ENCODE measurements around the gene NTRK2.

NTRK2 gene

DNA sequence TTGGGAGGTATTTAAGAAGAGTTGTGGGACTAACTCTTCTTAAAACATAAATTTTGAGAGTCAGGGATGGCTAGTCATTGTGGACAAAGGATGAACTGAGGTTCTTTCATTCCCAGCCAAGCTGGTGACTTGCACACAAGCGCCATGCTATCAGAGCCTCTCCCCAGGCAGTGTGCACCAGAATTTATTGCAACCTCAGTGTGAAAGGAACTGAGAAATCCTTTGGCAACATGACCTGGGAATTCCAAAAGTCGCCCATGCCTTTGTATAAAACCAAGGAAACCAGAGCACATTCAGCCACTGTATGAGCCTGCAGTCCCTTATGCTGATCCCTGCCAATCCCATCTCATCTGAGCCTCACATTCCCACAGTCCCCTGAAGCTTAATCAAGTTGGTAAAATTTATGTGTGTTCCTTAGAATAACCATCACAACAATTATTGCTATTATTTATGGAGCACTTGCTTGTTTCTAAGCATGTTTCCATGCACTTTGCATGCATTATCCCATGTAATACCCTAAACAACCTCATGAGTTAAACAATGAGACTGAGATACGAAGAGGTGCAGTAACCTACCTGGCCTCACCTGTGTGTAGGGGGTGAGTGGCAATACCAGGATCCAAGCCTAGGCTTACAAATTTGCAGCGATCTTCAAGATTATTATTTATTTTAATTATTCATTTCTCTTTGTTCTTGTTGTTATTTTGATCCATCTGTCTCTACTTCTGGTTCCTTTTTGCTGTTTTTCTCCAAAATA is 116.4 kb downstream of the NTRK2 start:
- FAIRE-seq, result no peak

DNA sequence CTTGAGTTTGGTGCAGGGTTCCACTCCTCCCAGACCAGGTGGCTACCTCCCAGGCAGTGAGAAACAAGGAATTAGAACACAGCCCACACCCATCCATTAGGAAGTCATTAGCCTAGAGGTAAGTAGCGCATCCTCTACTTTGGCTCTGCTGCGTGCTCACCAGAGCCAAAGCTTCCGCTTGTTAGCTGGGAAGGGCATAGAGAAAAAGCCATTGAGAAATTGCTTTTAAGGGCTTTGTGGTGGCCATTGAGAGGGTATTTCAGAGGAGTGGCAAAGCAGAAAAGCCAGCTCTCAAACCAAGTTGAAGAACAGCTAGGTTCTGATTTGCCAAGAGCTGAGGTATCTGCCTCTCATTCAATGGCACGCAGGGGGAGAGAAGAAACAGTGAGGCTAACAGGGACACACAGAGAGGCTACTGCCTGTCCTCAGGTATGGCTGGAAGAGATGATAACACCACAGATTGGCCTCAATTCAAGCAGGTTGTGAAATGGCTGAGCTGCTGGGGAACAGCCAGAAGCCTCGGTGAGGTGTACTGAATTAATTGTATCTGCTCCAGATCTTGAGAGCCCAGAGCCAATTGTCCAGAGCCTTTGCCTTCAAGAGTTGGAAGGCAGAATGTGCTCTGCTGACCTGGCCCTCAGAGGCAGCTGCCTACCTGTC is 119.4 kb downstream of the NTRK2 start:
- no peak for FAIRE-seq

DNA sequence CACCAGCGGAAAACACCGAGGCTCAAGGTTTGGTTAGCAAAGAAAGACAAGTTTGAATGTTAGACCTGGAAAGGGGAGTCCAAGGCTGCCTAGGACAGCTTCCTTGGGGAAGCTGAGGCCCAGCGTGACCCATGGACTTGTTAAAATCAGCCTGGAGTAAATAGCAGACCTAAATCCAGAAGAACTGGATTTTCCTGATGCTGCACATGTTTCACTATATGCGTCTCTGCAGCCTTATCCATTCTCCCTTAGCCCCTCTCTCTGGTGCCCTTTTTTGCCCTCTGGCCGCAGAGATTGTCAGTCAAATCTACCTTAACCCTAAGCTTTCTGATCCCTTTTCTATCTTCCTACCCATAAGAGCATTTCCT is 119.9 kb downstream of the NTRK2 start:
- no peak for FAIRE-seq

DNA sequence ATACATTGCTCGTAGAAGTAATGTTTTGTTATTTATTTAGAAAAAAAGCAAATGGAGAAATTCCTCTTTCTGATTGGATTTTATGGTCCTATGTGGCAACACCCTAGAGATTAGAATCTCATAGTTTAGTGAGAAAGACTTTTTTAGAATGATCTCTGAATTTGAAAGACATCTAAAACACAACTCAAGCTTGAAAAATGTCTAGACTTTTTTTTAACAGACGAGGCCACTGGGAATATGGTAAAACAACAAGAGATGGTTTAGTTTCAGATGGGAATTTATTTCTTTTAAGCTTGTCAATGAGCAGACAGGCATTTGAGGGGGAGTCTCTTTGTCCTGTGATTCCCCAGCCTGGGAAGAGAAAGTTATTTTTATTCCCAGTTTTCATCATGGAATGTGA is 122.1 kb downstream of the NTRK2 start:
- FAIRE-seq, result no peak

DNA sequence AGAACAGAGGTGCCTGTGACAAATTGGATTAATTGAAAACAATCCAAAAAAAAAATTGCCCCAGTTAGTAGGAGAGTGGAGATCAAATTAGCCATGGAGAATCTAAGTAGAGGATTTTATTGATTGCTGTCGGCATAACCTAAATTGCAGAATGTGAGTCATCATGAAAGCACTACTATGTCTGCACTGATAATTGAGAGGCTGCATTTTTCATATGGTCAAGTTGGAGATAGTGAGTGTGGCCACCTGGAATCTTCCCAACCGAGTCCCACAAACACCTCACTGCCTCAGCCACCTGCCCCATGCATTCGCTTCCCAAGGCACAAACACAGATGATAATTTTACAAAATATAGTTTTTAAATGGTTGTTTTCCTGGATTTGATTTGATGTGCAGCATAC is 123.7 kb downstream of the NTRK2 start:
- FAIRE-seq, result no peak

DNA sequence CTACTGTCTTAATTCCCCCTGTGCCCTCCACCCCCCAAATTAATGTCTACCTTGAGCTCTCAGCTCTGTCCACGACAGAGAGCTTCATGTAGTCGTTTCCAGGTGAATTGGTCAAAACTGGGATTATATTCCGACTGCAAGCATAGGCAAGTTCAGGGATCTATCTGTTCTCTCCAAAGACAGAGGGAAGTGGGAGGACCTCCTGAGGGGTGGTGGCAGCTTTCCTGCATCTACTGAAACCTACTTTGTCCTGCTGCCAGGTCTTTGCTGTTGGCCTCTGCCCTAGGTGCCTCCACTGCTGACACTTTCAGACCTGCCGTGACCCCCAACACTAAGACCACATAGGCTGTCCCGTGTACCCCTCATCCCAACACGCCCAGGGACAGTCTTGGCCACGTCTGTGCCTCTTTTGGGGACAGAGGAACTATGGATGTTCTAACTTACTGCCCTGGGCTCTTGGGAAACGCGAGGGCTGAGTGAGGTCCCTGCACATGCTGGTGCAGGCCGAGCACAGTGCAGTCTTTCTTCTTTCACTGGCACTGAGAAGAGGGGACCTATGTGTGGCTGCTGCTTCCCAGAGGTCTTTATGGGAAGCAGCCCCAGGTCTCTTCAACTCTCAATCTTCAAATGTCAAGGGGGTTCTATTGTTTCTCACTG is 125.6 kb downstream of the NTRK2 start:
- FAIRE-seq, result no peak

DNA sequence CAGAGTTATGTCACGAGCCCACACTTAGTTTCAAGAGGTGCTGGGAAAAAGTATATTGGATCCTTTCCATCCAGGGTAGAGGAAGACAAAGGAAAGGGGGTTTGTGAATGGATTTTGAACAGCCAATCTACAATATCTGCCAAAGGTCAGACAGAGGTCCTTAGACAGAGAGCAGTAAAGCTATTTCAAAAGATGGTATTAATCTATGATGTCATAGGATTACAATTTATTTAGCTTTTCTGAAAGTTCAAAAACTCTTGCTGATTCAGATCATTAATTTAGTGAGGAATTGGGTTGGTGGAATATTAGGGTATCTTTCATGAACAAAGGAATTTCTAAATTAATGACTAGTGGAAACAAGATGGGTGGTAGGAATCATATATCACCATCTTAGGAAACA is 126.9 kb downstream of the NTRK2 start:
- FAIRE-seq, result no peak

DNA sequence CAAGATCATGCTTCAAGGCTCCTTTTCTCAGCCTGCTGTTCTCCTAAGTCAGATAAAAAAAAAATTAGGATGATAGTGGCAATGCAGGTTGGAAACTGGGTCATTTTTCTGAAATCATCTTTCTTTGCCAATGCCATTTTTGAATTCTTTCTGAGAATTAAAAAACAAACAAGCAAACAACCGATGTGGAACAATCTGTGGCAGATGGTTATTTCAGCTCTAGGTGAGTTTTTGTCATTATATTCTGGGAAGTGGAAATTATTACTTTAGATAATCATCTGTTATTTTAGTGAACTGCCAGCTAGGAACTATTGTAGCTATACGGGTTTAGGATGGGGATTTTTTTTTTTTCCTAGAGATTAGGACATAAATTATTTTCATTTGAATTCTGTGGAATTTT is 129.7 kb downstream of the NTRK2 start:
- FAIRE-seq, result no peak

DNA sequence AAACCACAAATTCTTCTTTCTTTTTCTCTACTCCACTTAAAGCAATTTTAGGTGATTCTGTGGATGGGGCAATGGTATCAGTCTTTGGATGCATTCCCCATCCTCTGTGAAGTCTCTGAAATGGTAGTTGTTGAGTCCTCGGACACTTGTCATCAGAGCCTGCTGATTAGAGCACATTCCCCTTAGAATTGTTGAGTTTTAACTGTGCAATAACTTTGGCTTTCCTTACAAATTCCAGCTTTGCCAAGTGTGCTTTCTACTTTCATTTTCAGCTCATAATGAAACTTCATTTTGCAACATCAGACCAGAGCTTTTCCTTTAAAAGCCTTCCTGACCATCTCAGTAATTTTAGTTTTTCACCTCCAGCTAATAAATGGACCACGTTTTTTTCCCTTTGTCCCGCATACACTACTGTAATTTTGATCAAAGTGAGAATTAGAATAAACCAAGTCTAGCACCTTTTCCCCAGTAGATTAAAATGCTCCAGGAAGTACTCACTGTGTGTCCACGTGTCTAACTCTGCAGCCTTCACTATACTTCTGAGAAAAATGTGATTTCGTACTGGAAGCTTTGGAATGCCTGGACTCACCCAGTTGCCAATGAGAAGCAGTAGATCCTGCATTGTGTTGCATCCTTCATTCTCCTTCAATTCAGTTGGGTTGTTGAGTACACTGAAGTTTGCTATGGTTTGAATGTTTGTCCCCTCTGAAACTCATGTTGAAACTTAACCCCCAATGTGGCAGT is 135.6 kb downstream of the NTRK2 start:
- no peak for FAIRE-seq

DNA sequence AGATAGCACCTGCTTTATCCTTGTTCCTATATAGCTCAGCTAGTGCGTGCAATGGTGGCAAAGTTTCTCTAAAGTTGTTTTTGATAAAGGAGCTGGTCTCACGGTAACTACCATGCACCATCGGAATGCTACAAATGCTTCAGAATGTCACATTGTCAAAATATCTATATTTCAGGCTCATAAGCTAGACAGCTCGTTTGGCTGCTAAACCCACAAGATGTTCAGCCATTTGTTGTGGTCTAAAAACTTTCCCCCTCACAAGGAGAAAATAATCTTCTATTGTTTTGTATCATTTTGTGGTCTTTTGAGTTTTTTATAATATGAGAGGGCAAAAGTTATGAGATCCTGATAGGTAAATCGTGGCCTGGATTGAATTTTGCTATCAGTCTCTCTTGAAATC is 137.9 kb downstream of the NTRK2 start:
- FAIRE-seq, result no peak

DNA sequence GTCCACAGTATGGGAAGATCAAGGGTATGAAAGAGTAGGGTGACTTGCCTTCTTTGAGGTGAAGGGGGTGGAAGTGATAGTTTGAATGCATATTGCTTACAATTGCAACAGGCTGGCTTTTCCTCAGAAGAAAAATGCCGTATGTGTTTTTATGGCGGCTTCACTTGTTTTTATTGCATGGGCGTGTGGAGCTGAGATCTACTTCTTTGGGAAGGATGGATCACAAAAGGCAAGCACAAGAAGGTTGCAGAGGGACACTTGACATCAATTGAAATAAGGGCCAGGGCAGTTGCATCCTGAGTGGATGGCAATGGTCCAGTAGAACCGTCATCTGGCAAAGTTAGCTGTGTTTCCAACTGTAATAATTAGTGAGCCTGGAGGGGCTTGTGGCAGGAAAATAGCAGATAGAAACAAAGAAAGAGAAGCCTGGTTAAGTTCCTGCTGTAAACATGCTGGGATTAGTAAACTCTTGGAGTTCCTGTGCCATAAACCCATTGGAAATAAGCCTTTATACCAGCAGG is 138.4 kb downstream of the NTRK2 start:
- FAIRE-seq, result no peak

DNA sequence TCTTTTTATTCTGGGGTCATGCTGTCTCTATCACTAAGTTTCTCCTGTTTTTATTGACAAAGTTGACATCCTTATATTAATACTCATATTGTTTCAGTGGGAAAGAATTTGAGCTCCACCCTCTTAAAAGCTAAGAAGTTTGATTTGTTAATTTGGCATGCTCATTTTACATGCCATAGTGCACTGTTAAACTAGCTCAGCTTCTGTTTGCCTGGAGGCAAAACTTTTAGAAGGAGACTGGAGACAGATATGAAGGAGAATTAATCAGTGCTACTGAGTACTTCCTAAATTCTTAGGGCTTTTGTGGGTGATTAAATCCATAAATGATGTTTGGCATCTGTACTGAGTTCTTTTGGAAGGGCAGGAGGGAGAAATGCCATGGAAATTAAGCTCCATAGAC is 138.9 kb downstream of the NTRK2 start:
- no peak for FAIRE-seq

DNA sequence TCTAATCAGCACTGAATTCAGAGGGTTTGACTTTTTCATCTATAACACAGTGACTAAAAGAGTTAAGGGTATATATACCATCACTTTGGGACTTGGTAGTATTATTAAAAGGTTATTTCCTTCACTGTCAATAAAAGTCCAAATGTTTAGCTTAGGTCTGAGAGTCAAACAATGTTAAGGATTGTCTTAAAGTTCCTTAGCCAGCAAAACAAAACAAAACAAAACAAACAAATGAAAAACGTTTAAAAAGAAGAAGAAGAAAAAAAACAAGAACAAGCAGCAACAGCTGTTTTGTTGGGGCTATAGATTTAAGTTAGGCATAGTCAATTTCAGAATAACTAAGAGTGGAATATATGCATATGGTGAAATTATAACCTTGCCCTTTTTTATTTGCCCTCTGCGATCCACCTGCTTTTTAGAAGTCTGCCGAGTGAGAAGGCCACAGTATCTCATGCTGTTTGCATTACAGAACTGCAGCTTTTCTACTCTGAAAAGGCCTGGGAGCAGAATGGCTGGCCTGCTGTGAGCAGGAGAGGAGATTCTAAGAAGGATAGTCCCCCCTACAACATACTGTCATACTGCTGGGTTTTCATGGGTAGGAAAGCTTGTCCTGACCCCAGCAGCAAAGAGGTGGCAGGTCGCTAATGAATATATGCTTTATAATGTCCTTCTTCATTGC is 141.7 kb downstream of the NTRK2 start:
- FAIRE-seq, result no peak

DNA sequence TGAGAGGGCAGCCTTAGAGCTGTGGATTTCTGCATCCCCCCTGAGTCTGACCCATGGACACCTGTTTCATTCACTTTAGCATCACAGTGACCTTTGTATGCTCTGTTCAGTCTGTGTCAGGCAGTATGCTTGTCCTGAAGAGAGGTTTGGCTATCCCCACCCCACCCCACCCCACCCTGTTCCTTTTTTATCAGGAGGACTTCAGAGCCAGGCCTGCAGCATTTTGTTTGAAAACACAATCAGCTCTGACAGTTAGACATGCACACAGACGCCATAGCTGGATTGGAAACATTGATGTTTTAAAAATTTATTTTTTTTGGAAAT is 142.2 kb downstream of the NTRK2 start:
- FAIRE-seq, result no peak

DNA sequence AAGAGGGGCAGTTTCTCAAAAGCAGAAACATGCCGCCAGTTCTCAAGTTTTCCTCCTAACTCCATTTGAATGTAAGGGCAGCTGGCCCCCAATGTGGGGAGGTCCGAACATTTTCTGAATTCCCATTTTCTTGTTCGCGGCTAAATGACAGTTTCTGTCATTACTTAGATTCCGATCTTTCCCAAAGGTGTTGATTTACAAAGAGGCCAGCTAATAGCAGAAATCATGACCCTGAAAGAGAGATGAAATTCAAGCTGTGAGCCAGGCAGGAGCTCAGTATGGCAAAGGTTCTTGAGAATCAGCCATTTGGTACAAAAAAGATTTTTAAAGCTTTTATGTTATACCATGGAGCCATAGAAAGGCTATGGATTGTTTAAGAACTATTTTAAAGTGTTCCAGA is 142.8 kb downstream of the NTRK2 start:
- FAIRE-seq, result no peak

DNA sequence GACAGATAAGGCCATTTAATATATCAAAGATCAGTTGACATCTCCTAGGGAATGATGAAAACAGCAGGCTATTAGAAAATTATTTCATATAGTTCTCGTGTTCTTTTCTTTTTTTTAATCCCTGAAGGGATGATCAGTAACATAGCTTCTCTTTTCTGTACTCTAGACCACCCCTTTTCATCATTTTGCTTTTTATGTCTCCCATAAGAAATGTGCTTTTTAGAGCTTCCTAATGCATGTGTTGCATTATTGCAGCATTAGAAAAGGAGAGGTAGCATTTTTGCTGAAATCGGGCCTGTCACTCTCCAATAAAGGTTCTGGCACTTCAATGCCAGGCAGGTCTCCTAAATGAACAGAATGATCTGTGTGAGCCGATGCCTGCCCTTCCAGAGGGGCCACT is 143.3 kb downstream of the NTRK2 start:
- FAIRE-seq, result no peak

DNA sequence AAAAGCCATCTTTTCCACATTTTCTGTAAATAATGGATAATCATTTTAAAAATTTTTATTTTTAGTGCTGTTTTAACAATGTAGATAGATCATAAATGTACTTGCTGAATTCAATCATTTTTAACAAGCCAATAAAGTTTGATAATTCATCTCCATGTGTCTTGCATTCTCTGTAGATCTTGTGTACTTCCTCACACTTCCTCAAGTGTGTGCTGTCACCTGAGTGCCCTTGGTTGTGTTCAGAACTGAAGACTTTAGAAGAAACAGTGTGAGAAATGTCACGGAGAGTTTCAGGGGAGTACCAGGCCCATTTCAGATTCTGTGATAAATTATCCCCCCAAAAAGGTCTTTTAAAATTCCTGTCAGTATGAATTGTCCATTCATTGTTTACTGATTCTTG is 146.0 kb downstream of the NTRK2 start:
- FAIRE-seq, result no peak

DNA sequence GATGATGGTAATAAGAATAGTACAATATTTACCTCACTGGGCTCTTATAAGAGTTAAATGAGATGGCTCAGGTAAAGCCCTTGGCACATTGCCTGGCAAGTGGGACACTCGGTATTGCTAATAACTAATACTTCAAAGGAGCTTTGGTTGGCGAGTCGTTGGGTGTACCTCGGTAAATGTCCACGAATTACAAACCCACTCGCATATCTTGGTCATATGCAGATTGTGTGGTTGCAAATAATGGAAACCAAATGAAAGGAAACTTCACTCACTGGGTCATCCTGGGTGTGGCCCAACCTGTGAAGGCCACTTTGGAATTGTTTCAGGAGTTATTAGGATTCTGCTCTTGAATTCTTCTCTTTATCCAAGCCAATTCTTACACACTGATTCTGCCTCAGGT is 147.5 kb downstream of the NTRK2 start:
- FAIRE-seq, result no peak

DNA sequence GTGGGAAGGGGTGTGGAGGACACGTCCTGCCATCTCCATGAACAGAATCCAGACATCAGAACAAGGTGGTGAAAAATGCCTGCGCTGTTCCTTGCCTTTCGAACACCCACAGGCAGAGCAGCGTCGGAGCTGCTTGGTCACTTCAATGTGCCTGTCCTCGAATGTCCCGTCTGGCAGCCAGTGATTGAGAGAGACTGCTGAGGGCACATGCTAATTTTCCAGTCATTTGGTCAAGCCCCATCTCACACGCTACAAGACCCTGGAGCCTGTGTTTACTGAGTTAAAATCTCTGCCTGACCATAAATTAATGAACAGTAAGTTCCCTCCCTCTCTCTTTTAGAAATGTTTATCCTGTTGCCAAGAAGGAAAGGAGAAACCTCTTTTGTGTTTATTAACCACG is 149.3 kb downstream of the NTRK2 start:
- FAIRE-seq, result no peak

DNA sequence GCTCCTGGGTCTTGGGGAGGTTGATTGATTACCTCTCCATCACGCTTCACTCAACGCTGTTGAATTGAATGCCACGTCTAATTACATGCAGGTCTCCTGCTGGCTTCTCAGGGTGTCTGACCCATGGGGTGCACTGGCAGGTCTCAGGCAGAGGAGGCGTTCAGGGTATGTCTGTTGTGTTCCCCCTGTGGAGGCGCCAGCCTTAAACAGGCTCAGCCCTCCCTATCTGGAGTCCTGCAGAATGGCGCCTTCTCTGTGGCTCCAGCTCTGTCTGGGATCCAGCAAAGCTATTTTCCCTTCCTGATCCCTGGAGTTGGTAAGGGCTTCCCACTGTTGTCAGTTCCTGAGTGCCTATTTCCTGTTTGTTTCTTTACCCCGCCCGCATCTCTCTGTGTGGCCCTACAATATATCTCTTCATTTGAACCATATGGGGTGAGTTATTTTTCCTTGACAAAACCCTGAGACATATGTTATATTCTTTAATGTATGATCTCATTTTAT is 150.0 kb downstream of the NTRK2 start:
- FAIRE-seq, result no peak

DNA sequence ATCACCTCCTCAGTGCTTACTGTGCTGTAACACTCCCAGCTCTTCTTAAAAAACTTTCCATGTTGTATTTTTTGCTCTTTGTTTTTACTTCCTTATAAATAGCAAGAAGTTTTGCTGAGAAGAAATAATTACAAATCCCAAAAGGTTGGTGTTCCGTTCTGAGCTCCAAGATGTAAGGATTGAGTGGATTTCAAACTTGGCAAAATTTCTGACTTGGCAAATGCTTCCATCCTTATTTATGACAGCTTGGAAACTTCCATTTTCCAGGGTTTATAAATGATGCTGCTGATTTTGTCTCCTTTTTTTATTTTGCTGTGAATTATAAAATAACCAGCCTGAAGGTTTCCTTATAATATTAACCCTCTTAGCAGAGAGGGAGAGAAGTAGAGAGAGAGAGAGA is 151.9 kb downstream of the NTRK2 start:
- FAIRE-seq, result no peak

DNA sequence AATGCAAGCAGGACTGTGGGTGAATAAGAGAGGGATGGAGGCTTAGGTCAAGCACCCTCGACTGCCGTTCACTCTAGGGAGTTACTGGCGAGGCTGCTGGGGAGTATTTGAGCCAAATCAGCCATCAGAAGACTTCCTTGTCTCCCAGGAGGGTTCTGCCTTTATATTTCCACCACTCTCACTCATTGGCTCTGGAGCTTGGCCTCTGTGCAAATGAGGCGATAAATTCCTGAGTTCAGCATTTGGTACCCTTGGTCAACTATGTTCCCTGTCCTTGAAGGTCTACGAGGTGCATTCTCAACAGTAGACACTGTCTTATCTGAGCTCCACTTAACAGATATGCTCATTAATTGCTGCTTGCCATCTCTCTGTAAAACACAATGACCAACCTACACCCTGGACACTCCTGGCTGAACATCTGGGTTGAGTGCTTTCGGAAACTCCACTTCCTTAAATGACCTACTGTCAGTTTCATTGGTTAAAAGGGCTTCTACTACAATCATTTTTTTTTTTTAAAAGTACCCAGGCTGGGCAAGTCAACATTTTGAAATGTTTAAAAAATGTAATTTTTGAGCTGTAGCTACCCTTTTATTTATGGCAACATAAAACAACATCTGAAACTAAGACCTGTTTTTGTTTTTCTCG is 153.2 kb downstream of the NTRK2 start:
- no peak for FAIRE-seq
